ENCODE data around the gene SH3GLB1.

The SH3GLB1 gene

GRCh38 chr1:86769065-86769464, 64.7 kb downstream of the SH3GLB1 start:
- Mint-ChIP-seq H3K4me1 (peaks cover 20% of the 10 kb centered on the region), H3K27ac (no peak overlapping the region), H3K4me3 (no peak overlapping the region), H3K36me3 (ENCODE audit: low read depth) (no peaks in the 10 kb centered on the region), H3K27me3 (ENCODE audit: low read depth, poor library complexity) (no peaks in the 10 kb centered on the region), H3K9me3 (peaks cover 21% of the 10 kb centered on the region)
- TF ChIP-seq CTCF (IDR thresholded peaks at IDR 0.05), result no peak
- DNase-seq, result no peak

- DNase-seq, result no peak
- H3K9me3 Mint-ChIP-seq, result peaks cover 2% of the 10 kb centered on the region
- no peaks in the 10 kb centered on the region for H3K27me3 Mint-ChIP-seq (ENCODE audit: low read depth, poor library complexity)
- no peak for TF ChIP-seq CTCF (IDR thresholded peaks at IDR 0.05)
- peak overlapping the region; percentile 46 for H3K4me3 Mint-ChIP-seq
- H3K27ac Mint-ChIP-seq, result peak overlapping the region; percentile 97
- H3K36me3 Mint-ChIP-seq (ENCODE audit: low read depth), result no peaks in the 10 kb centered on the region
- H3K4me1 Mint-ChIP-seq, result peaks cover 34% of the 10 kb centered on the region
Observed at GRCh38 chr1:86773341-86774288, 69.2 kb downstream of the SH3GLB1 start.

- H3K4me1 Mint-ChIP-seq, result peaks cover 34% of the 10 kb centered on the region
- TF ChIP-seq CTCF (IDR thresholded peaks at IDR 0.05), result no peak
- H3K27ac Mint-ChIP-seq, result peak overlapping the region; percentile 97
- DNase-seq, result peak; percentile 54
- H3K4me3 Mint-ChIP-seq, result peak overlapping the region; percentile 46
- H3K36me3 Mint-ChIP-seq (ENCODE audit: low read depth), result no peaks in the 10 kb centered on the region
- no peaks in the 10 kb centered on the region for H3K27me3 Mint-ChIP-seq (ENCODE audit: low read depth, poor library complexity)
- no peaks in the 10 kb centered on the region for H3K9me3 Mint-ChIP-seq
Observed at GRCh38 chr1:86774305-86775295, 70.2 kb downstream of the SH3GLB1 start.

- H3K9me3 Mint-ChIP-seq, result no peaks in the 10 kb centered on the region
- no peak overlapping the region for H3K4me3 Mint-ChIP-seq
- H3K27me3 Mint-ChIP-seq (ENCODE audit: low read depth, poor library complexity), result no peaks in the 10 kb centered on the region
- DNase-seq, result no peak
- peaks cover 34% of the 10 kb centered on the region for H3K4me1 Mint-ChIP-seq
- TF ChIP-seq CTCF (IDR thresholded peaks at IDR 0.05), result no peak
- no peaks in the 10 kb centered on the region for H3K36me3 Mint-ChIP-seq (ENCODE audit: low read depth)
- H3K27ac Mint-ChIP-seq, result no peak overlapping the region
Observed at GRCh38 chr1:86775395-86775794, 71.0 kb downstream of the SH3GLB1 start.

GRCh38 chr1:86776108-86776507, 71.7 kb downstream of the SH3GLB1 start:
- peaks cover 5% of the 10 kb centered on the region for H3K9me3 Mint-ChIP-seq
- H3K4me1 Mint-ChIP-seq, result peaks cover 34% of the 10 kb centered on the region
- no peak for DNase-seq
- no peak for TF ChIP-seq CTCF (IDR thresholded peaks at IDR 0.05)
- no peaks in the 10 kb centered on the region for H3K27me3 Mint-ChIP-seq (ENCODE audit: low read depth, poor library complexity)
- no peaks in the 10 kb centered on the region for H3K36me3 Mint-ChIP-seq (ENCODE audit: low read depth)
- no peak overlapping the region for H3K4me3 Mint-ChIP-seq
- no peak overlapping the region for H3K27ac Mint-ChIP-seq

Data from nephron progenitor cell (in vitro differentiated cells).